ENCODE results near the gene ARHGAP19.

The ARHGAP19 gene

DNA sequence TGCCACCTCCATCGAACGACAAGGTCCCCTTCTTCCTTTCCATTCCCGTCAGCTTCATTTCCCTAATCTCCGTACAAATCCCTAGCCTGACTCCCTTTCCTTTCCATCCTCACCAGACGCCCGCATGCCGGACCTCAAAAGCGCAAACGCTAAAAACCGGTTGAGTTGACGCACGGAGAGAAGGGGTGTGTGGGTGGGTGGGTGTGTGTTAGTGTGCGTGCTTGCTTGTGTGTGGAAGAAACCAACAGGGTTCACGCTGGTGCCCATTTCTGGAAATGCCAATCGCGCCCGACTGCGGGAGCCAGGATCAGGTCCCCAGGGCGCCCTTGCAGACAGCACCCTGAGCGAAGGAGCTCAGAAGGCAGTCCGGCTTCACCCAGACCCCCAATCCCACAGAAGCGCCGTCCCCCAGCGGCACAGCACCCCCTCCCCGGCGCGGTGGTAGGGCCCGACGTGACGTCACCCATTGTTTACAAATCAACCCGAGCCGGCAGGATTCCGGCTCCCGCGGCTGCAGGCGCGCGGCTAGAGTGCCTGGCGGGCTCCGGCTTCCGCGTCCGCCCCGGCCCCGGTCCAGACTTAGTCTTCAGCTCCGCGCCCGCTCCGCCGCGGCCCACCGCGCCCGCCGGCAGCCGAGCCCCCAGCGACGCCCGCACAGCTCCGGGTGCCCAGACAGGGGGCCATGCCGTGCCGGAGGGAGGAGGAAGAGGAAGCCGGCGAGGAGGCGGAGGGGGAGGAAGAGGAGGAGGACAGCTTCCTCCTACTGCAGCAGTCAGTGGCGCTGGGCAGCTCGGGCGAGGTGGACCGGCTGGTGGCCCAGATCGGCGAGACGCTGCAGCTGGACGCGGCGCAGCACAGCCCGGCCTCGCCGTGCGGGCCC is 26.6 kb upstream of the ARHGAP19 start, which contains the start of gene FRAT1:
Gene FRAT1, plus strand, starts transcription at position 500 of the 880 bp plus-strand sequence. Its CDS starts 183 bp downstream, at position 683.
- H4K20me1 ChIP-seq, result peaks cover 6 to 42% (median 22%) of the 10 kb centered on the region in 11 experiments; a peak in 15 of 22 replicates
- peaks cover 0 to 30% (median 9%) of the 10 kb centered on the region in 11 experiments; a peak in 11 of 22 replicates for H3K36me3 ChIP-seq
- peak within 1 kb of the TSS; percentile 71 to 99 (median 95) for H3K4me2 ChIP-seq
- no peak for TF ChIP-seq Cebpa-rat (IDR thresholded peaks at IDR 0.05)
- peak within 1 kb of the TSS; percentile 98 to 100 (median 100) for H3K27ac ChIP-seq
- H3K9me3 ChIP-seq (replicated peaks in 1 of 11), result no peaks in the 10 kb centered on the region
- peaks cover 36 to 70% (median 48%) of the 10 kb centered on the region in 10 experiments for H3K4me1 ChIP-seq
- H3K27me3 ChIP-seq, result peaks cover 0 to 7% (median 0%) of the 10 kb centered on the region in 11 experiments; a peak in 2 of 22 replicates
- H3K9ac ChIP-seq, result peak within 1 kb of the TSS; percentile 96 to 100 (median 99)
- peak within 1 kb of the TSS; percentile 82 to 100 (median 96) for H3K4me3 ChIP-seq

DNA sequence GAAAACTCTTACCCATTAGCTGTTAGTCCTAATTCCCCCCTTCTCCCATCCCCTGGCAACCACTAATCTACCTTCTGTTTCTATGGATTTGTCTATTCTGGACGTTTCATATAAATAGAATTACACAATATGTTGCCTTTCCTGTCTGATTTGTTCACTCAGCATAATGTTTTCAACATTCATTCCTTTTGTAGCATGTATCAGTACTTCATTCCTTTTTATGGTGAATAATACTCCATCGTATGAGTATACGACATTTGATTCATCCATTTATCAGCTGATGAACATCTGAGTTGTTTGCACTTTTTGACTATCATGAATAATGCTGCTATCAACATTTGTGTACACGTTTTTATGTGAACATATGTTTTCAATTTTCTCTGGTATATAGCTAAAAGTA is 22.2 kb upstream of the ARHGAP19 start:
- Histone ChIP-seq H3K9me3 (replicated peaks in 1 of 11) (0 out of 22 replicates have a peak, but pooled peaks cover 0 to 2% (median 0%) of the 10 kb centered on the region in 11 experiments), H3K4me2 (peak overlapping the region in 4 of 11 experiments; percentile 29 to 99 (median 75); a peak in 6 of 22 replicates), H3K36me3 (peaks cover 0 to under 1% (median 0%) of the 10 kb centered on the region in 11 experiments; a peak in 1 of 22 replicates), H3K27me3 (no peaks in the 10 kb centered on the region), H3K9ac (no peak overlapping the region), H4K20me1 (peaks cover 0 to 6% (median 3%) of the 10 kb centered on the region in 11 experiments; a peak in 10 of 22 replicates), H3K4me3 (no peak overlapping the region), H3K27ac (peak overlapping the region in 3 of 11 experiments; percentile 15 to 45 (median 38); a peak in 4 of 22 replicates), H3K4me1 (peaks cover 14 to 73% (median 34%) of the 10 kb centered on the region in 10 experiments)
- TF ChIP-seq Cebpa-rat (IDR thresholded peaks at IDR 0.05), result no peak

DNA sequence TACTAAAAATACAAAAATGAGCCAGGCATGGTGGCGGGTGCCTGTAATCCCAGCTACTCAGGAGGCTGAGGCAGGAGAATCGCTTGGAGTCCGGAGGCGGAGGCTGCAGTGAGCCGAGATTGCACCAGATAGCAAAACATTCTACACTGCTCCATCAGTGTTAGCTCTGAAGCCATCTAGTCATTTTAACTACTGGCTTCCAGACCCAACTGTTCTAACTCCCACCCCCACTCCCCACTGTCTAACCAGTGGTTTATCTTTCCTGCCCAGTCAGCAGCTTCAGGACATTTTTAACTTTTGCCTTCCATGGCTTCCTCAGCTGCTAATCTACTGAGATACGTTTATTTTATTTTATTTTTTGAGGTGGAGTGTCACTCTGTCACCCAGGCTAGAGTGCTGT is 20.5 kb upstream of the ARHGAP19 start:
- peak overlapping the region in 3 of 11 experiments; percentile 5 to 36 (median 25); a peak in 2 of 22 replicates for H3K9ac ChIP-seq
- no peak for TF ChIP-seq Cebpa-rat (IDR thresholded peaks at IDR 0.05)

DNA sequence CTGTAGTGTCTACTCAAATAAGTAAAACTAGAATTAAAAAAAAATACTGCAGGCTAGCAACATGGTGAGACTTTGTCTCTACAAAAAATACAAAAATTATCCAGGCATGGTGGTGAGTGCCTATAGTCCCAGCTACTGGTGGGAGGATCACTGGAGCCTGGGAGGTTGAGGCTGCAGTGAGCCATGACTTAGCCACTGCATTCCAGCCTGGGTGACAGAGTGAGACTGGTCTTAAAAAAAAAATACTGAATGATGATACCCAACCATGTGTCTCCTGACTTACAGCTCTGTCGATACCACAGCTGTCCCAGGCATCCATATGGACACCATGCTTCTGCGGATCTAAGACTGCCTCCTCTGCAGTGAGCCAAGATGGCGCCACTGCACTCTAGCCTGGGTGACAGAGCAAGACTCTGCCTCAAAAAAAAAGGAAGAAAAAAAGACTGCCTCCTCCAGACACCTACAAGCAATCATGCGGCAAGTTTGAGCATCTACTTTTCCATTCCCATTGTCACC is 18.7 kb upstream of the ARHGAP19 start:
- H4K20me1 ChIP-seq, result no peaks in the 10 kb centered on the region
- H3K36me3 ChIP-seq, result no peaks in the 10 kb centered on the region
- no peak for TF ChIP-seq Cebpa-rat (IDR thresholded peaks at IDR 0.05)

More for the DNA sequence above, 20.5 kb upstream of the ARHGAP19 start:
- H3K4me3 ChIP-seq, result no peak overlapping the region
- peak overlapping the region in 5 of 11 experiments; percentile 34 to 99 (median 74); a peak in 10 of 22 replicates for H3K4me2 ChIP-seq
- no peaks in the 10 kb centered on the region for H3K27me3 ChIP-seq
- H3K4me1 ChIP-seq, result peaks cover 15 to 83% (median 41%) of the 10 kb centered on the region in 10 experiments
- peaks cover 0 to 17% (median 0%) of the 10 kb centered on the region in 11 experiments; a peak in 5 of 22 replicates for H3K9me3 ChIP-seq (replicated peaks in 1 of 11)
- no peaks in the 10 kb centered on the region for H4K20me1 ChIP-seq
- no peaks in the 10 kb centered on the region for H3K36me3 ChIP-seq
- H3K27ac ChIP-seq, result peak overlapping the region in 5 of 11 experiments; percentile 28 to 51 (median 44); a peak in 4 of 22 replicates

DNA sequence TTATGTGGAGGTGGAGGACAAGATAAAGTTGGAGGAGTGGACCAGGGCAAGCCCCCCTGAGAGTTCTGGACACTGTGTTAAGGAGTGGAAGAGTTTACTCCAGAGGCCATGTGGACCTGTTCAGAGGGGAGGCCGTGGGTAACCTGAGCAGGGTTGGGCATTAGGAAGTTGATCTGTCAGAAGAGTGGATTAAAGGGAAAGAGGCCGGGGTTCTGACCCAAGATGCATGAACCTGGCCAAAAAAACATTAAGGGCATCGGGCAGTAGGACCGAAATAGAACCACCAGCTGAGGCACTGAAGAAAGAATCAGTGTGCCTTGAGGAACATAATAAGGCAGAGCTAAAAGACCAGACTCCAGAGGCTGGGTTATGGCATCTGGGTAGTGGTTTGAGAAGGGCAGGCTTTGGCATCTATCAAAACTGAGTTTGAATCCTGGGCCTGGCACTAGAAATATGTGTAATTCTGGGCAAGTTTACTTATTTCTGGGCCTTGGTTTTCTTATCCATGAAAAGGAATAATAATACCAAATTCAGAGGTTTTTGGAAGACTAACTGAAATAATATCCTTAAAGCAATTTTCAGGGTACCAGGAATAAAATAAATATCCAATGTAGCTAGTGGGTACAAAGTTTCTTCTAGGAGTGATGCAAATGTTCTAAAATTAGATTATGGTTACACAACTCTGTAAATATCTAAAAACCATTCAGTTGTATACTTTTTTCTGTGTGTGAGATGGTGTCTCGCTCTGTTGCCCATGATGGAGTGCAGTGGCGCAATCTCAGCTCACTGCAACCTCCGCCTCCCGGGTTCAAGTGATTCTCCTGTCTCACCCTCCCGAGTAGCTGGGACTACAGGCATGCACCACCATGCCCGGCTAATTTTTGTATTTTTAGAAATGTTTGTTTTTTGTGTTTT is 15.7 kb upstream of the ARHGAP19 start:
- H3K36me3 ChIP-seq, result no peaks in the 10 kb centered on the region
- peak overlapping the region; percentile 33 to 78 (median 47); a peak in 21 of 22 replicates for H3K4me2 ChIP-seq
- no peak overlapping the region for H3K4me3 ChIP-seq
- H3K27me3 ChIP-seq, result no peaks in the 10 kb centered on the region
- H4K20me1 ChIP-seq, result no peaks in the 10 kb centered on the region
- peak overlapping the region in 7 of 11 experiments; percentile 23 to 64 (median 50); a peak in 9 of 22 replicates for H3K9ac ChIP-seq
- peaks cover 15 to 46% (median 30%) of the 10 kb centered on the region in 10 experiments for H3K4me1 ChIP-seq
- peaks cover 0 to 17% (median 0%) of the 10 kb centered on the region in 11 experiments; a peak in 5 of 22 replicates for H3K9me3 ChIP-seq (replicated peaks in 1 of 11)
- H3K27ac ChIP-seq, result peak overlapping the region in 9 of 11 experiments; percentile 50 to 86 (median 74); a peak in 18 of 22 replicates
- peak in 8 of 11 experiments; percentile 55 to 87 (median 68); a peak in 16 of 22 replicates for TF ChIP-seq Cebpa-rat (IDR thresholded peaks at IDR 0.05)

More for the DNA sequence above, 18.7 kb upstream of the ARHGAP19 start:
- Histone ChIP-seq H3K4me1 (peaks cover 15 to 77% (median 43%) of the 10 kb centered on the region in 10 experiments), H3K4me3 (no peak overlapping the region), H3K9me3 (replicated peaks in 1 of 11) (peaks cover 0 to 17% (median 0%) of the 10 kb centered on the region in 11 experiments; a peak in 5 of 22 replicates), H3K27me3 (no peaks in the 10 kb centered on the region), H3K4me2 (no peak overlapping the region), H3K9ac (no peak overlapping the region), H3K27ac (no peak overlapping the region)

GRCh38 chr10:97307441-97307840 is 15.0 kb upstream of the ARHGAP19 start:
- Histone ChIP-seq H3K36me3 (no peaks in the 10 kb centered on the region), H3K9me3 (replicated peaks in 1 of 11) (peaks cover 0 to 17% (median 0%) of the 10 kb centered on the region in 11 experiments; a peak in 5 of 22 replicates), H3K27ac (peak overlapping the region in 9 of 11 experiments; percentile 50 to 86 (median 74); a peak in 18 of 22 replicates), H3K9ac (peak overlapping the region in 7 of 11 experiments; percentile 21 to 64 (median 50); a peak in 7 of 22 replicates), H4K20me1 (no peaks in the 10 kb centered on the region), H3K4me1 (peaks cover 15 to 39% (median 26%) of the 10 kb centered on the region in 10 experiments), H3K4me3 (no peak overlapping the region), H3K4me2 (peak overlapping the region; percentile 33 to 78 (median 47); a peak in 19 of 22 replicates), H3K27me3 (no peaks in the 10 kb centered on the region)
- TF ChIP-seq Cebpa-rat (IDR thresholded peaks at IDR 0.05), result no peak

GRCh38 chr10:97302088-97302791 is 9.8 kb upstream of the ARHGAP19 start:
- no peak overlapping the region for H3K4me2 ChIP-seq
- H3K4me1 ChIP-seq, result peaks cover 0 to 5% (median 3%) of the 10 kb centered on the region in 10 experiments; a peak in 15 of 20 replicates
- no peak overlapping the region for H3K4me3 ChIP-seq
- no peak overlapping the region for H3K9ac ChIP-seq
- no peaks in the 10 kb centered on the region for H3K27me3 ChIP-seq
- no peaks in the 10 kb centered on the region for H4K20me1 ChIP-seq
- TF ChIP-seq Cebpa-rat (IDR thresholded peaks at IDR 0.05), result no peak
- H3K27ac ChIP-seq, result no peak overlapping the region
- H3K9me3 ChIP-seq (replicated peaks in 1 of 11), result no peaks in the 10 kb centered on the region
- no peaks in the 10 kb centered on the region for H3K36me3 ChIP-seq
